K562 (cell line): Measurements from ENCODE around the gene HNRNPA2B1. TPM values are rescaled to one million over a fixed set of nuclear protein-coding genes. Genes with fewer than 3 reads are reported as not detected.
A peak's percentile ranks its signal among the peaks of the same experiment; 100 is the strongest.

Experiments
- ARHGAP35 ChIP-seq: fragments of 450-650 bp; IDR thresholded peaks from 2 replicates; pipeline ENCODE4 v1.6.1; 2018; ENCODE audit not compliant: partially characterized antibody
- CBX8 ChIP-seq: fragments of 200-600 bp; sonication (generic); IDR thresholded peaks from 2 replicates; pipeline ENCODE4 v1.6.1; 2012; ENCODE audit warnings: borderline replicate concordance, mixed run types, low read depth, mild to moderate bottlenecking, moderate library complexity, mixed read lengths, low read length, control low read depth, inconsistent platforms; ENCODE audit not compliant: poor library complexity, severe bottlenecking; ENCODE audit errors: extremely low read depth
- DACH1 ChIP-seq: fragments of 450-650 bp; IDR thresholded peaks from 2 replicates; pipeline ENCODE4 v1.6.1; 2018; ENCODE audit not compliant: partially characterized antibody
- EHMT2 ChIP-seq: fragments of 450-650 bp; IDR thresholded peaks from 2 replicates; pipeline ENCODE4 v1.6.1; 2018; ENCODE audit warnings: antibody characterized with exemption
- ELF2 ChIP-seq: fragments of 250-450 bp; sonication (Bioruptor Pico); IDR thresholded peaks from 2 replicates; pipeline ENCODE4 v1.5.0; 2021; ENCODE audit warnings: mild to moderate bottlenecking
- EZH2 ChIP-seq: IDR thresholded peaks from 2 replicates; pipeline ENCODE4 v1.6.1; 2012; ENCODE audit warnings: low read depth, mild to moderate bottlenecking, inconsistent platforms, low read length, borderline replicate concordance
- HNRNPL ChIP-seq: fragments of 200-400 bp; formaldehyde crosslinking; IDR thresholded peaks from 2 replicates; pipeline ENCODE4 v1.6.1; 2017; ENCODE audit warnings: low read depth, mild to moderate bottlenecking, low read length
- ILK ChIP-seq: fragments of 450-650 bp; IDR thresholded peaks from 2 replicates; pipeline ENCODE4 v1.6.1; 2016; ENCODE audit warnings: missing genetic modification characterization, low read depth, mild to moderate bottlenecking, missing compliant biosample characterization, moderate library complexity, borderline replicate concordance
- KDM1A ChIP-seq, 2 experiments: fragments of 450-650 bp; IDR thresholded peaks; 2 replicates each; pipeline ENCODE4 v1.6.1; 2016; ENCODE audit warnings: mild to moderate bottlenecking in 2 of 2
- LARP7 ChIP-seq: fragments of 450-650 bp; IDR thresholded peaks from 2 replicates; pipeline ENCODE4 v1.6.1; 2016
- NFXL1 ChIP-seq: fragments of 450-650 bp; formaldehyde crosslinking; IDR thresholded peaks from 2 replicates; pipeline ENCODE4 v1.4.0; 2021; ENCODE audit warnings: mild to moderate bottlenecking
- NONO ChIP-seq, 2 experiments: fragments of 200-400 bp in 1 of 2; fragments of 450-650 bp in 1 of 2; formaldehyde crosslinking in 1 of 2; IDR thresholded peaks; 2 replicates each; pipeline ENCODE4 v1.6.1; 2017; ENCODE audit warnings: low read depth in 2 of 2, mild to moderate bottlenecking in 2 of 2, moderate library complexity in 2 of 2, low read length in 1 of 2
- NRF1 ChIP-seq, 2 experiments: fragments of 450-650 bp; IDR thresholded peaks in 1 of 2; conservative IDR thresholded peaks in 1 of 2; 2 replicates each; pipeline ENCODE4 v1.6.1; 2014; ENCODE audit warnings: mild to moderate bottlenecking in 2 of 2
- PTRF ChIP-seq: fragments of 450-650 bp; IDR thresholded peaks from 2 replicates; pipeline ENCODE4 v1.6.1; 2016; ENCODE audit warnings: mild to moderate bottlenecking, missing genetic modification characterization, missing compliant biosample characterization
- SMARCC2 ChIP-seq: fragments of 450-650 bp; IDR thresholded peaks from 2 replicates; pipeline ENCODE4 v1.6.1; 2017; ENCODE audit warnings: antibody characterized with exemption, moderate library complexity, mild to moderate bottlenecking, low read depth
- STAG1 ChIP-seq: sonication (generic); formaldehyde crosslinking; IDR thresholded peaks from 2 replicates; pipeline ENCODE4 v1.5.0; 2020; ENCODE audit warnings: missing genetic modification reagents, borderline replicate concordance
- TAF1 ChIP-seq: IDR thresholded peaks from 2 replicates; pipeline ENCODE4 v1.6.1; 2011; ENCODE audit warnings: mild to moderate bottlenecking, low read length, moderate library complexity; ENCODE audit not compliant: insufficient read depth, control insufficient read depth, severe bottlenecking; ENCODE audit errors: extremely low read depth
- ZFP91 ChIP-seq: sonication (generic); formaldehyde crosslinking; IDR thresholded peaks from 2 replicates; pipeline ENCODE4 v1.8.0; 2022; ENCODE audit warnings: mild to moderate bottlenecking, missing genetic modification reagents
- ZFX ChIP-seq: sonication (generic); formaldehyde crosslinking; IDR thresholded peaks from 2 replicates; pipeline ENCODE4 v1.8.0; 2022; ENCODE audit warnings: mild to moderate bottlenecking, missing genetic modification reagents, moderate library complexity
- ZNF184 ChIP-seq: sonication (generic); formaldehyde crosslinking; IDR thresholded peaks from 2 replicates; pipeline ENCODE4 v1.5.0; 2020; ENCODE audit warnings: missing genetic modification reagents
- polyA plus RNA-seq, 8 experiments: library from polyadenylated mRNA; depleted of rRNA in 4 of 8; stranded (reverse) in 5 of 8; unstranded in 3 of 8; fragments of >200 nt; fragmentation: Nextera tagmentation in 2 of 8; fragmentation: Illumina TruSeq in 1 of 8; extraction: Ambion mirVana in 2 of 8; extraction: Trizol in 1 of 8; gene quantifications; 2 replicates each; pipeline versions ENCODE4 v1.2.1 to v1.2.3, GENCODE V29; 2011 to 2014; ENCODE audit warnings: inconsistent platforms in 1 of 8, missing spikeins in 1 of 8
- total RNA-seq, 7 experiments: library from RNA; depleted of rRNA in 6 of 7; stranded (reverse); fragments of >200 nt in 6 of 7; fragmentation: Illumina TruSeq in 2 of 7; extraction: Trizol in 2 of 7; gene quantifications; 2 replicates each; pipeline versions ENCODE4 v1.2.1 to v1.2.3, GENCODE V29; 2011 to 2021; ENCODE audit warnings: low replicate concordance in 1 of 7
- TF ChIP-seq, protein P1 (sequence below): fragments of 450-650 bp; IDR thresholded peaks from 2 replicates; pipeline ENCODE4 v1.6.1; 2016; ENCODE audit warnings: mild to moderate bottlenecking
- TF ChIP-seq, protein P2 (sequence below), 2 experiments: fragments of 450-650 bp; conservative IDR thresholded peaks; 2 replicates each; pipeline ENCODE4 v1.6.1; 2017; ENCODE audit warnings: mild to moderate bottlenecking in 2 of 2, moderate library complexity in 2 of 2
- TF ChIP-seq, protein P3 (sequence below): sonication (generic); formaldehyde crosslinking; IDR thresholded peaks from 2 replicates; pipeline ENCODE4 v1.9.0; 2022; ENCODE audit warnings: mild to moderate bottlenecking, missing genetic modification reagents

HNRNPA2B1 gene
- total and polyA plus RNA-seq, 9 of the 15 experiments (the other 6 are each of a cell fraction or from before 2014, with no cell fraction given), result 630 to 1,989 (median 865) TPM

DNA sequence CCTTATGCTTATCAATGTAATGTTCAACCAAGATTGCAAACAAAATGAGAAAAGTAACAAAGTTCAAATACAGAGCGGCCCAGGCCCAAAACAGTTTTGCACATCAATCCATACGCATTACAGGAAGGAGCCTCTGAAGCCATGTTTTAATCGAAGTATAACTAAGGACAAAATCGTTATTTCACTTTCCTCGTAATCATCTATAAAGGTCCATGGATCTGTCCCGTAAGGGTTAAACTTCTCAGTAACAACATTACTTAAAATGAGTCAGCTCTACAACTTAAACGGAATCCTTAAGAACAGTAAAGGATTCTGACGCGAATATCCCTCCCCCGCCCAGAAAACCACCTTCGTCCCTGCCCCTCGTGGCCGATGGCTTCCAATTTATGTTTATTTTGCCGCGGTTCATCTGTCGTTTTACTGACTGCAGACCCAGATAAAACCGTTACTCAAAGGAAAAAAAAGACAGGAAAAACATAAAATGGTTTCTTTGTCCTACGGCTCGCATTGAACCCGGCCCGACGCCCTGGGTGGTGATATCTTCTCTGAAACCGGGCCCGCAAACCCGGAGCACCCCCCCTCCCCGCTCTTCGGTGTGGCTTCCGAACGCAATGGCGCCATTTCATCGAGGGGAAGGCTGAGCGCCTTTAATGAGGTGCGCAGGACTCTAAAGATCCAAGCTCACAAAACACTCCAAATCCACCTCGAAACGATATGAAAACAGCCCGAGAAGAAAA, 1.1 kb downstream of the HNRNPA2B1 start (continued):
- TF ChIP-seq, protein P1, sequence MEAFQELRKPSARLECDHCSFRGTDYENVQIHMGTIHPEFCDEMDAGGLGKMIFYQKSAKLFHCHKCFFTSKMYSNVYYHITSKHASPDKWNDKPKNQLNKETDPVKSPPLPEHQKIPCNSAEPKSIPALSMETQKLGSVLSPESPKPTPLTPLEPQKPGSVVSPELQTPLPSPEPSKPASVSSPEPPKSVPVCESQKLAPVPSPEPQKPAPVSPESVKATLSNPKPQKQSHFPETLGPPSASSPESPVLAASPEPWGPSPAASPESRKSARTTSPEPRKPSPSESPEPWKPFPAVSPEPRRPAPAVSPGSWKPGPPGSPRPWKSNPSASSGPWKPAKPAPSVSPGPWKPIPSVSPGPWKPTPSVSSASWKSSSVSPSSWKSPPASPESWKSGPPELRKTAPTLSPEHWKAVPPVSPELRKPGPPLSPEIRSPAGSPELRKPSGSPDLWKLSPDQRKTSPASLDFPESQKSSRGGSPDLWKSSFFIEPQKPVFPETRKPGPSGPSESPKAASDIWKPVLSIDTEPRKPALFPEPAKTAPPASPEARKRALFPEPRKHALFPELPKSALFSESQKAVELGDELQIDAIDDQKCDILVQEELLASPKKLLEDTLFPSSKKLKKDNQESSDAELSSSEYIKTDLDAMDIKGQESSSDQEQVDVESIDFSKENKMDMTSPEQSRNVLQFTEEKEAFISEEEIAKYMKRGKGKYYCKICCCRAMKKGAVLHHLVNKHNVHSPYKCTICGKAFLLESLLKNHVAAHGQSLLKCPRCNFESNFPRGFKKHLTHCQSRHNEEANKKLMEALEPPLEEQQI, result no peak
- TF ChIP-seq LARP7 (0 out of 2 replicates have a peak, but pooled peaks have one; percentile 58), ELF2 (CRISPR knock-in tag) (no peak), NONO (IDR thresholded peaks at IDR 0.05; ENCODE audit: low read depth in 2 of 2, low read length in 1 of 2) (no peak), ZNF184 (no peak), NRF1 (conservative IDR thresholded peaks at IDR 0.05 in 1 of 2, IDR thresholded peaks at IDR 0.05 in 1 of 2) (peak; percentile 33 to 37; a peak in 3 of 4 replicates), ARHGAP35 (no peak), PTRF (tag) (no peak), CBX8 (no peak), EHMT2 (no peak), NFXL1 (CRISPR knock-in tag) (no peak), SMARCC2 (no peak), TAF1 (peak; percentile 51), STAG1 (CRISPR knock-in tag) (no peak), EZH2 (no peak), ZFP91 (CRISPR knock-in tag) (no peak), DACH1 (no peak), ILK (tag) (no peak), ZFX (no peak), HNRNPL (peak; percentile 84), KDM1A (IDR thresholded peaks at IDR 0.05) (no peak)
- TF ChIP-seq, protein P2, sequence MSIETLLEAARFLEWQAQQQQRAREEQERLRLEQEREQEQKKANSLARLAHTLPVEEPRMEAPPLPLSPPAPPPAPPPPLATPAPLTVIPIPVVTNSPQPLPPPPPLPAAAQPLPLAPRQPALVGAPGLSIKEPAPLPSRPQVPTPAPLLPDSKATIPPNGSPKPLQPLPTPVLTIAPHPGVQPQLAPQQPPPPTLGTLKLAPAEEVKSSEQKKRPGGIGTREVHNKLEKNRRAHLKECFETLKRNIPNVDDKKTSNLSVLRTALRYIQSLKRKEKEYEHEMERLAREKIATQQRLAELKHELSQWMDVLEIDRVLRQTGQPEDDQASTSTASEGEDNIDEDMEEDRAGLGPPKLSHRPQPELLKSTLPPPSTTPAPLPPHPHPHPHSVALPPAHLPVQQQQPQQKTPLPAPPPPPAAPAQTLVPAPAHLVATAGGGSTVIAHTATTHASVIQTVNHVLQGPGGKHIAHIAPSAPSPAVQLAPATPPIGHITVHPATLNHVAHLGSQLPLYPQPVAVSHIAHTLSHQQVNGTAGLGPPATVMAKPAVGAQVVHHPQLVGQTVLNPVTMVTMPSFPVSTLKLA (conservative IDR thresholded peaks at IDR 0.05), result peak; percentile 24 to 39; a peak in 2 of 4 replicates
- TF ChIP-seq, protein P3, sequence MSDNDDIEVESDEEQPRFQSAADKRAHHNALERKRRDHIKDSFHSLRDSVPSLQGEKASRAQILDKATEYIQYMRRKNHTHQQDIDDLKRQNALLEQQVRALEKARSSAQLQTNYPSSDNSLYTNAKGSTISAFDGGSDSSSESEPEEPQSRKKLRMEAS (CRISPR knock-in tag), result no peak
